Neuronal stem cell (in vitro differentiated cells): ENCODE data around the gene LIN7C.

Source experiments
- DNase-seq: peaks from one replicate; pipeline ENCODE4 v3.0.0-alpha.2; 2013; ENCODE audit warnings: low spot score
- H2AFZ ChIP-seq: one replicate; pipeline ENCODE4 v1.6.1; 2013; ENCODE audit warnings: mild to moderate bottlenecking, low read length, inconsistent platforms
- H2AK5ac ChIP-seq: 2 replicates; pipeline ENCODE4 v1.6.1; 2013; ENCODE audit warnings: low read depth, mild to moderate bottlenecking, inconsistent platforms, low read length, moderate library complexity, mixed read lengths
- H2BK120ac ChIP-seq: 2 replicates; pipeline ENCODE4 v1.6.1; 2013; ENCODE audit warnings: low read depth, mild to moderate bottlenecking, inconsistent platforms, low read length, moderate library complexity, mixed read lengths
- H2BK12ac ChIP-seq: one replicate; pipeline ENCODE4 v1.6.1; 2013; ENCODE audit warnings: low read length, inconsistent platforms
- H2BK15ac ChIP-seq: 2 replicates; pipeline ENCODE4 v1.6.1; 2013; ENCODE audit warnings: mild to moderate bottlenecking, low read length, inconsistent platforms, mixed read lengths
- H2BK5ac ChIP-seq: one replicate; pipeline ENCODE4 v1.6.1; 2013; ENCODE audit warnings: inconsistent platforms, mild to moderate bottlenecking, low read length, moderate library complexity
- H3K14ac ChIP-seq: one replicate; pipeline ENCODE4 v1.6.1; 2013; ENCODE audit warnings: low read length, inconsistent platforms
- H3K18ac ChIP-seq: 2 replicates; pipeline ENCODE4 v1.6.1; 2013; ENCODE audit warnings: low read length, inconsistent platforms
- H3K23ac ChIP-seq: 2 replicates; pipeline ENCODE4 v1.6.1; 2013; ENCODE audit warnings: low read depth, mild to moderate bottlenecking, mixed read lengths, low read length, inconsistent platforms; ENCODE audit not compliant: poor library complexity
- H3K27ac ChIP-seq: replicated peaks from 3 replicates; pipeline ENCODE4 v1.5.1; 2013; ENCODE audit warnings: low read length, inconsistent platforms
- H3K27me3 ChIP-seq, 3 experiments: 2 replicates each; pipeline ENCODE4 v1.6.1; 2013; ENCODE audit warnings: low read length in 3 of 3, mild to moderate bottlenecking in 2 of 3, inconsistent platforms in 1 of 3, low read depth in 1 of 3, mixed read lengths in 1 of 3, moderate library complexity in 1 of 3; ENCODE audit not compliant: control insufficient read depth in 3 of 3, insufficient read depth in 3 of 3
- H3K36me3 ChIP-seq, 2 donors: replicated peaks in 1 of 2; 2 replicates each; pipeline ENCODE4 v1.6.1; 2013; ENCODE audit warnings: low read length in 2 of 2; ENCODE audit not compliant: control insufficient read depth in 2 of 2, insufficient read depth in 2 of 2
- H3K4ac ChIP-seq: 2 replicates; pipeline ENCODE4 v1.6.1; 2013; ENCODE audit warnings: inconsistent platforms, mild to moderate bottlenecking, low read length, moderate library complexity
- H3K4me1 ChIP-seq, 2 donors: 1 replicate in 1 of 2; 2 replicates in 1 of 2; pipeline ENCODE4 v1.6.1; 2013; ENCODE audit warnings: low read length in 2 of 2, low read depth in 1 of 2; ENCODE audit not compliant: control insufficient read depth in 2 of 2, insufficient read depth in 1 of 2
- H3K4me2 ChIP-seq: one replicate; pipeline ENCODE4 v1.6.1; 2013; ENCODE audit warnings: mild to moderate bottlenecking, low read length, inconsistent platforms; ENCODE audit not compliant: insufficient read depth, poor library complexity, severe bottlenecking
- H3K4me3 ChIP-seq, 2 donors: 2 replicates each; pipeline ENCODE4 v1.5.1; 2013; ENCODE audit warnings: low read length in 2 of 2, mild to moderate bottlenecking in 2 of 2, inconsistent platforms in 1 of 2, moderate library complexity in 1 of 2
- H3K79me1 ChIP-seq: one replicate; pipeline ENCODE4 v1.6.1; 2013; ENCODE audit warnings: low read depth, mild to moderate bottlenecking, inconsistent platforms, low read length, moderate library complexity
- H3K9ac ChIP-seq: one replicate; pipeline ENCODE4 v1.6.1; 2013; ENCODE audit warnings: mild to moderate bottlenecking, low read depth, low read length, inconsistent platforms; ENCODE audit not compliant: poor library complexity
- H3K9me3 ChIP-seq, 2 donors: replicated peaks in 1 of 2; 2 replicates each; pipeline versions ENCODE3 to v1.6.1; 2013; ENCODE audit warnings: low read length in 2 of 2, mild to moderate bottlenecking in 2 of 2, inconsistent platforms in 1 of 2, low read depth in 1 of 2, mixed read lengths in 1 of 2, moderate library complexity in 1 of 2; ENCODE audit not compliant: control insufficient read depth in 2 of 2, insufficient read depth in 1 of 2
- H4K8ac ChIP-seq: one replicate; pipeline ENCODE4 v1.6.1; 2013; ENCODE audit warnings: low read depth, mild to moderate bottlenecking, inconsistent platforms, low read length, moderate library complexity
- H4K91ac ChIP-seq: one replicate; pipeline ENCODE4 v1.6.1; 2013; ENCODE audit warnings: low read length, low read depth, mild to moderate bottlenecking, inconsistent platforms; ENCODE audit not compliant: poor library complexity
- WGBS, 2 donors: extraction: QIAGEN DNeasy Blood & Tissue Kit; methylation state at CpG; one replicate each; pipeline ENCODE4 v1.1.7; 2013; ENCODE audit warnings: missing lambda C conversion rate in 2 of 2, mixed read lengths in 1 of 2; ENCODE audit not compliant: insufficient read length in 2 of 2, insufficient replicate concordance in 1 of 2; ENCODE audit errors: extremely low coverage in 2 of 2; 5-methylcytosine and 5-hydroxymethylcytosine counted together

LIN7C gene

GRCh38 chr11:27467181-27467913 is 39.2 kb downstream of the LIN7C start:
- Histone ChIP-seq H2BK15ac (no peak overlapping the region), H4K91ac (no peak overlapping the region), H3K27ac (no peak overlapping the region), H3K4me3 (no peak overlapping the region), H2BK120ac (no peak overlapping the region), H3K27me3 (no peaks in the 10 kb centered on the region), H2BK12ac (no peak overlapping the region), H3K4me1 (peaks cover 9 to 54% of the 10 kb centered on the region in 2 donors), H3K9me3 (no peaks in the 10 kb centered on the region), H2AFZ (no peak overlapping the region), H3K4me2 (no peak overlapping the region), H4K8ac (no peak overlapping the region), H3K23ac (no peak overlapping the region), H3K79me1 (no peaks in the 10 kb centered on the region), H3K14ac (no peak overlapping the region), H2BK5ac (no peak overlapping the region), H2AK5ac (no peak overlapping the region), H3K36me3 (peaks cover 0 to 2% of the 10 kb centered on the region in 2 donors), H3K18ac (no peak overlapping the region), H3K4ac (no peak overlapping the region), H3K9ac (no peak overlapping the region)
- no CpG with 5 or more reads among the region's 13 CpGs for WGBS, 2 donors
- no peak for DNase-seq

GRCh38 chr11:27466363-27466762 is 40.2 kb downstream of the LIN7C start:
- Histone ChIP-seq H2AK5ac (no peak overlapping the region), H3K4me1 (peaks cover 11 to 61% of the 10 kb centered on the region in 2 donors), H2AFZ (no peak overlapping the region), H2BK5ac (no peak overlapping the region), H3K79me1 (no peaks in the 10 kb centered on the region), H2BK15ac (no peak overlapping the region), H3K9me3 (no peaks in the 10 kb centered on the region), H3K4me3 (no peak overlapping the region), H3K27me3 (no peaks in the 10 kb centered on the region), H2BK12ac (no peak overlapping the region), H3K36me3 (peaks cover 0 to 6% of the 10 kb centered on the region in 2 donors), H2BK120ac (no peak overlapping the region), H4K8ac (no peak overlapping the region), H3K4ac (no peak overlapping the region), H4K91ac (no peak overlapping the region), H3K4me2 (no peak overlapping the region), H3K27ac (no peak overlapping the region), H3K9ac (no peak overlapping the region), H3K23ac (no peak overlapping the region), H3K18ac (no peak overlapping the region), H3K14ac (no peak overlapping the region)
- DNase-seq = no peak
- no CpG with 5 or more reads among the region's 1 CpG for WGBS, 2 donors

GRCh38 chr11:27465629-27466028 is 40.9 kb downstream of the LIN7C start:
- Histone ChIP-seq H3K27me3 (no peaks in the 10 kb centered on the region), H3K4ac (no peak overlapping the region), H3K36me3 (peaks cover 0 to 6% of the 10 kb centered on the region in 2 donors), H3K23ac (no peak overlapping the region), H2BK5ac (no peak overlapping the region), H3K14ac (no peak overlapping the region), H3K4me1 (peaks cover 11 to 67% of the 10 kb centered on the region in 2 donors), H2AFZ (no peak overlapping the region), H3K27ac (no peak overlapping the region), H4K8ac (no peak overlapping the region), H3K9me3 (no peaks in the 10 kb centered on the region), H2BK12ac (no peak overlapping the region), H4K91ac (no peak overlapping the region), H2BK15ac (no peak overlapping the region), H3K9ac (no peak overlapping the region), H2BK120ac (no peak overlapping the region), H3K79me1 (no peaks in the 10 kb centered on the region), H3K4me2 (no peak overlapping the region), H3K4me3 (no peak overlapping the region), H2AK5ac (no peak overlapping the region), H3K18ac (no peak overlapping the region)
- no CpG with 5 or more reads among the region's 3 CpGs for WGBS, 2 donors
- DNase-seq = no peak

DNA sequence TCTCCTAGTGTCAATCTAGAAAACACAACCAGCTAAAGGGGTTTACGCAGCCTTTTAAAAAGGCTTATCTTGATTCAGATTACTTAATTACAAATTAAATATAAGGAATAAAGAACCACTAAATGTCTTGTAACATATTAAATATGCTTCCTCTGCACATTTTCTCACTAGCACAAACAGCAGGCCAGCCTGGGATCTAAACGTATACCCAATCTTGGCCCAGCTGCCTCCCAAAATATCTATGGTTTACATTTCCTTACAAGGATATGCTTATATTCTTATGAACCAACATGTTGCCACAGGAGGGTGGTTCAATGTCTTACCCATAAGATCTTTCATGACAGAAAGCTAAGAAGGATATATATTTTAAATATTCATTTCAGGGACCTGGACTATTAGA is 41.7 kb downstream of the LIN7C start:
- no peak overlapping the region for H2AK5ac ChIP-seq
- no peaks in the 10 kb centered on the region for H3K27me3 ChIP-seq
- no peak overlapping the region for H2BK12ac ChIP-seq
- no peak for DNase-seq
- H3K4me3 ChIP-seq = no peak overlapping the region
- no peak overlapping the region for H3K9ac ChIP-seq
- WGBS, 2 donors = no CpG with 5 or more reads among the region's 2 CpGs
- H2AFZ ChIP-seq = no peak overlapping the region
- H3K27ac ChIP-seq = no peak overlapping the region
- H3K14ac ChIP-seq = no peak overlapping the region
- no peaks in the 10 kb centered on the region for H3K79me1 ChIP-seq
- no peak overlapping the region for H4K8ac ChIP-seq
- H4K91ac ChIP-seq = no peak overlapping the region
- peaks cover 17 to 65% of the 10 kb centered on the region in 2 donors for H3K4me1 ChIP-seq
- H3K23ac ChIP-seq = no peak overlapping the region
- H3K9me3 ChIP-seq = no peaks in the 10 kb centered on the region
- H3K4ac ChIP-seq = no peak overlapping the region
- H2BK5ac ChIP-seq = no peak overlapping the region
- H2BK15ac ChIP-seq = no peak overlapping the region
- H3K18ac ChIP-seq = no peak overlapping the region
- H2BK120ac ChIP-seq = no peak overlapping the region
- no peak overlapping the region for H3K4me2 ChIP-seq
- H3K36me3 ChIP-seq = peaks cover 0 to 6% of the 10 kb centered on the region in 2 donors
